K562 (cell line): Measurements from ENCODE around the gene SLC22A12. TPM values are rescaled to one million over a fixed set of nuclear protein-coding genes. Genes with fewer than 3 reads are reported as not detected.

ENCODE experiments used
- ATAC-seq: fragments of 200-7000 bp; cut with Tn5 transposase; 3 replicates; pipeline ENCODE4 v1.9.1; 2020; ENCODE audit warnings: moderate library complexity
- BruUV-seq: library from RNA; stranded (reverse); fragments of 400-500 nt; replicated peaks from 2 replicates; lab custom pipeline; 2021; lab: Mats Ljungman, UMichigan
- CTCF ChIA-PET: fragments of 300-600 bp; formaldehyde crosslinking; extraction: SDS; loops from one replicate; lab custom pipeline; 2021; ENCODE audit warnings: low intra/inter-chr PET ratio; lab: Yijun Ruan, JAX
- POLR2A ChIA-PET: fragments of 300-600, 350-650 bp; sonication (Branson Sonifier 250); formaldehyde crosslinking; extraction: SDS; loops from one replicate; lab custom pipeline; 2021; ENCODE audit warnings: antibody characterized with exemption, inconsistent platforms; lab: Yijun Ruan, JAX
- DNase-seq, 4 experiments: peaks; one replicate each; pipeline versions ENCODE4 v3.0.0 to v3.0.0-alpha.2; 2011 to 2018; ENCODE audit warnings: low spot score in 3 of 4, mixed read lengths in 3 of 4; ENCODE audit errors: extremely low read depth in 1 of 4
- FAIRE-seq: peaks from 2 replicates; lab custom pipeline; 2011; peaks lifted over from hg19 to GRCh38; lab: Jason Lieb, UNC
- H2AFZ ChIP-seq: 2 replicates; pipeline ENCODE4 v1.6.0; 2011; ENCODE audit warnings: low read depth, low read length, control low read depth, inconsistent platforms
- H3K27ac ChIP-seq: fragments of 200-600 bp; 3 replicates; pipeline ENCODE4 v1.8.0; 2011; ENCODE audit warnings: low read depth, mild to moderate bottlenecking, control low read depth, inconsistent platforms, low read length, moderate library complexity, mixed read lengths; ENCODE audit errors: extremely low read depth
- H3K27me3 ChIP-seq, 2 experiments: fragments of 300-600 bp in 1 of 2; 2 replicates in 1 of 2; 3 replicates in 1 of 2; pipeline versions ENCODE4 v1.6.0 to v1.8.0; 2011; ENCODE audit warnings: inconsistent platforms in 2 of 2, low read length in 2 of 2, mild to moderate bottlenecking in 1 of 2, mixed read lengths in 1 of 2, moderate library complexity in 1 of 2; ENCODE audit not compliant: control insufficient read depth in 2 of 2, insufficient read depth in 2 of 2
- H3K36me3 ChIP-seq: fragments of 300-600 bp; 3 replicates; pipeline ENCODE4 v1.8.0; 2011; ENCODE audit warnings: mild to moderate bottlenecking, low read length, inconsistent platforms; ENCODE audit not compliant: control insufficient read depth, insufficient read depth
- H3K4me1 ChIP-seq, 2 experiments: fragments of 200-600 bp in 1 of 2; replicated peaks in 1 of 2; 2 replicates in 1 of 2; 3 replicates in 1 of 2; pipeline versions ENCODE4 v1.5.1 to v1.8.0; 2011; ENCODE audit warnings: inconsistent platforms in 2 of 2, low read length in 2 of 2, mild to moderate bottlenecking in 1 of 2, mixed read lengths in 1 of 2, moderate library complexity in 1 of 2; ENCODE audit not compliant: control insufficient read depth in 2 of 2, insufficient read depth in 2 of 2
- H3K4me2 ChIP-seq: 2 replicates; pipeline ENCODE4 v1.6.1; 2011; ENCODE audit warnings: low read length, control low read depth, inconsistent platforms, mixed read lengths; ENCODE audit not compliant: insufficient read depth
- H3K4me3 ChIP-seq: fragments of 200-600 bp; sonication (generic), shearing (Covaris generic); 2 replicates; pipeline ENCODE4 v1.5.1; 2016; ENCODE audit warnings: control low read depth, inconsistent platforms
- H3K79me2 ChIP-seq: fragments of 200-600 bp; 3 replicates; pipeline ENCODE4 v1.8.0; 2011; ENCODE audit warnings: low read length, inconsistent platforms; ENCODE audit not compliant: control insufficient read depth, insufficient read depth
- H3K9ac ChIP-seq, 2 experiments: 2 replicates each; pipeline versions ENCODE4 v1.6.0 to v1.6.1; 2011; ENCODE audit warnings: low read depth in 2 of 2, low read length in 2 of 2, control low read depth in 1 of 2, inconsistent platforms in 1 of 2, mild to moderate bottlenecking in 1 of 2, mixed read lengths in 1 of 2; ENCODE audit not compliant: insufficient read depth in 1 of 2
- H3K9me1 ChIP-seq: one replicate; pipeline ENCODE4 v1.6.0; 2011; ENCODE audit warnings: inconsistent platforms, mild to moderate bottlenecking, low read length, moderate library complexity; ENCODE audit not compliant: control insufficient read depth, insufficient read depth
- H3K9me3 ChIP-seq: replicated peaks from 2 replicates; pipeline ENCODE4 v1.5.1; 2011; ENCODE audit warnings: low read depth, low read length, inconsistent platforms; ENCODE audit not compliant: control insufficient read depth, insufficient read depth
- H4K20me1 ChIP-seq: replicated peaks from 2 replicates; pipeline ENCODE4 v1.6.1; 2011; ENCODE audit warnings: low read length, inconsistent platforms, mixed read lengths; ENCODE audit not compliant: control insufficient read depth, insufficient read depth
- ARID2 ChIP-seq: fragments of 450-650 bp; IDR thresholded peaks from 2 replicates; pipeline ENCODE4 v1.6.1; 2017; ENCODE audit warnings: antibody characterized with exemption, mild to moderate bottlenecking
- DDX20 ChIP-seq: fragments of 450-650 bp; IDR thresholded peaks from 2 replicates; pipeline ENCODE4 v1.6.1; 2016; ENCODE audit warnings: missing genetic modification characterization, low read depth, mild to moderate bottlenecking, missing compliant biosample characterization, moderate library complexity
- KAT8 ChIP-seq: fragments of 450-650 bp; IDR thresholded peaks from 2 replicates; pipeline ENCODE4 v1.6.1; 2016; ENCODE audit warnings: low read depth, mild to moderate bottlenecking
- MAFF ChIP-seq: IDR thresholded peaks from 2 replicates; pipeline ENCODE4 v1.6.1; 2012; ENCODE audit warnings: low read length, improper control_type of control experiment
- RAD21 ChIP-seq, 2 experiments: fragments of 250-450 bp in 1 of 2; fragments of 450-650 bp in 1 of 2; sonication (Bioruptor Pico) in 1 of 2; formaldehyde crosslinking in 1 of 2; IDR thresholded peaks in 1 of 2; conservative IDR thresholded peaks in 1 of 2; 2 replicates each; pipeline versions ENCODE4 v1.4.0 to v1.8.0; 2020 to 2022; ENCODE audit warnings: mild to moderate bottlenecking in 2 of 2, moderate library complexity in 1 of 2
- RBBP5 ChIP-seq: fragments of 200-600 bp; sonication (generic); IDR thresholded peaks from 2 replicates; pipeline ENCODE4 v1.6.1; 2012; ENCODE audit warnings: borderline replicate concordance, mild to moderate bottlenecking, low read length, control low read depth, inconsistent platforms; ENCODE audit not compliant: insufficient read depth, poor library complexity, severe bottlenecking
- RBM22 ChIP-seq: fragments of 200-400 bp; formaldehyde crosslinking; IDR thresholded peaks from 2 replicates; pipeline ENCODE4 v1.6.1; 2018; ENCODE audit warnings: low read length, low read depth; ENCODE audit not compliant: poor library complexity, severe bottlenecking
- RFX1 ChIP-seq: fragments of 450-650 bp; IDR thresholded peaks from 2 replicates; pipeline ENCODE4 v1.6.1; 2016; ENCODE audit warnings: mild to moderate bottlenecking, moderate library complexity
- TCF3 ChIP-seq: sonication (generic); formaldehyde crosslinking; IDR thresholded peaks from 2 replicates; pipeline ENCODE4 v1.4.0; 2020; ENCODE audit warnings: mild to moderate bottlenecking, missing genetic modification reagents
- TGIF2 ChIP-seq: sonication (generic); formaldehyde crosslinking; IDR thresholded peaks from 2 replicates; pipeline ENCODE4 v1.8.1; 2022; ENCODE audit warnings: mild to moderate bottlenecking, missing genetic modification reagents, moderate library complexity
- ZEB2 ChIP-seq: fragments of 450-650 bp; IDR thresholded peaks from 2 replicates; pipeline ENCODE4 v1.6.1; 2016
- ZFP91 ChIP-seq: sonication (generic); formaldehyde crosslinking; IDR thresholded peaks from 2 replicates; pipeline ENCODE4 v1.8.0; 2022; ENCODE audit warnings: mild to moderate bottlenecking, missing genetic modification reagents
- ZNF324 ChIP-seq: fragments of 250-450 bp; sonication (Bioruptor Pico); IDR thresholded peaks from 2 replicates; pipeline ENCODE4 v1.4.0; 2020; ENCODE audit warnings: mild to moderate bottlenecking
- WGBS: fragments of 100-300 bp; shearing (Covaris generic); methylation state at CpG from one replicate; pipeline ENCODE4 v1.1.6; 2016; ENCODE audit warnings: low coverage, mixed read lengths; ENCODE audit not compliant: insufficient coverage; ENCODE audit errors: missing lambda C conversion rate; 5-methylcytosine and 5-hydroxymethylcytosine counted together
- in situ Hi-C: fragments of 300-500 bp; cut with MboI; formaldehyde crosslinking; loops from 4 replicates; pipeline ENCODE4 v1.15.0; 2018; ENCODE audit warnings: inconsistent platforms, mixed read lengths
- intact Hi-C: fragments of 100-400 bp; cut with micrococcal nuclease; formaldehyde crosslinking; loops from 2 replicates; pipeline ENCODE4 v1.14.2; 2022
- polyA plus RNA-seq, 8 experiments: library from polyadenylated mRNA; depleted of rRNA in 4 of 8; stranded (reverse) in 5 of 8; unstranded in 3 of 8; fragments of >200 nt; fragmentation: Nextera tagmentation in 2 of 8; fragmentation: Illumina TruSeq in 1 of 8; extraction: Ambion mirVana in 2 of 8; extraction: Trizol in 1 of 8; gene quantifications; 2 replicates each; pipeline versions ENCODE4 v1.2.1 to v1.2.3, GENCODE V29; 2011 to 2014; ENCODE audit warnings: inconsistent platforms in 1 of 8, missing spikeins in 1 of 8
- total RNA-seq, 7 experiments: library from RNA; depleted of rRNA in 6 of 7; stranded (reverse); fragments of >200 nt in 6 of 7; fragmentation: Illumina TruSeq in 2 of 7; extraction: Trizol in 2 of 7; gene quantifications; 2 replicates each; pipeline versions ENCODE4 v1.2.1 to v1.2.3, GENCODE V29; 2011 to 2021; ENCODE audit warnings: low replicate concordance in 1 of 7
- TF ChIP-seq, protein P1 (sequence below): IDR thresholded peaks from 3 replicates; pipeline ENCODE4 v1.6.1; 2011; ENCODE audit warnings: borderline replicate concordance, mild to moderate bottlenecking, moderate library complexity; ENCODE audit not compliant: insufficient read length; ENCODE audit errors: extremely low read depth
- TF ChIP-seq, protein P2 (sequence below): sonication (generic); formaldehyde crosslinking; IDR thresholded peaks from 2 replicates; pipeline ENCODE4 v1.8.1; 2022; ENCODE audit warnings: missing genetic modification reagents
- TF ChIP-seq, protein P3 (sequence below): IDR thresholded peaks from 2 replicates; pipeline ENCODE4 v1.6.1; 2011; ENCODE audit not compliant: insufficient read length; ENCODE audit errors: extremely low read depth

Gene SLC22A12
- total and polyA plus RNA-seq, 9 of the 15 experiments (the other 6 are each of a cell fraction or from before 2014, with no cell fraction given): not detected

GRCh38 chr11:64563966-64564365 is 27.1 kb upstream of the SLC22A12 start:
- POLR2A ChIA-PET: interaction anchor here (1.0 to 1.2 kb wide), 3 partner anchors 10 to 125 kb away, joined by 3 to 6 read pairs (median 3); no protein-coding TSS in a partner anchor
- no peak overlapping the region for H3K9ac ChIP-seq

More at GRCh38 chr11:64563966-64564365, 27.1 kb upstream of the SLC22A12 start:
- FAIRE-seq (no peak), DNase-seq (no peak), ATAC-seq (no peak)
- Histone ChIP-seq H3K4me2 (no peak overlapping the region), H4K20me1 (peaks cover 9% of the 10 kb centered on the region; the same call in 1 of the 2 replicates), H3K4me3 (no peak overlapping the region), H3K4me1 (peaks cover 0 to 43% of the 10 kb centered on the region in 2 experiments; a peak in 2 of 5 replicates), H3K79me2 (no peaks in the 10 kb centered on the region), H3K9me1 (no peaks in the 10 kb centered on the region), H3K9me3 (no peaks in the 10 kb centered on the region), H3K27ac (no peak overlapping the region), H3K27me3 (peaks cover 14 to 63% of the 10 kb centered on the region in 2 experiments; a peak in 4 of 5 replicates), H3K36me3 (no peaks in the 10 kb centered on the region), H2AFZ (no peak overlapping the region)
- intact Hi-C loops (no loop called here), in situ Hi-C loops (no loop called here)
- WGBS: 12% methylated on average over 11 of the region's 12 CpGs
- CTCF ChIA-PET: no interaction called here
- TF ChIP-seq, protein P1, sequence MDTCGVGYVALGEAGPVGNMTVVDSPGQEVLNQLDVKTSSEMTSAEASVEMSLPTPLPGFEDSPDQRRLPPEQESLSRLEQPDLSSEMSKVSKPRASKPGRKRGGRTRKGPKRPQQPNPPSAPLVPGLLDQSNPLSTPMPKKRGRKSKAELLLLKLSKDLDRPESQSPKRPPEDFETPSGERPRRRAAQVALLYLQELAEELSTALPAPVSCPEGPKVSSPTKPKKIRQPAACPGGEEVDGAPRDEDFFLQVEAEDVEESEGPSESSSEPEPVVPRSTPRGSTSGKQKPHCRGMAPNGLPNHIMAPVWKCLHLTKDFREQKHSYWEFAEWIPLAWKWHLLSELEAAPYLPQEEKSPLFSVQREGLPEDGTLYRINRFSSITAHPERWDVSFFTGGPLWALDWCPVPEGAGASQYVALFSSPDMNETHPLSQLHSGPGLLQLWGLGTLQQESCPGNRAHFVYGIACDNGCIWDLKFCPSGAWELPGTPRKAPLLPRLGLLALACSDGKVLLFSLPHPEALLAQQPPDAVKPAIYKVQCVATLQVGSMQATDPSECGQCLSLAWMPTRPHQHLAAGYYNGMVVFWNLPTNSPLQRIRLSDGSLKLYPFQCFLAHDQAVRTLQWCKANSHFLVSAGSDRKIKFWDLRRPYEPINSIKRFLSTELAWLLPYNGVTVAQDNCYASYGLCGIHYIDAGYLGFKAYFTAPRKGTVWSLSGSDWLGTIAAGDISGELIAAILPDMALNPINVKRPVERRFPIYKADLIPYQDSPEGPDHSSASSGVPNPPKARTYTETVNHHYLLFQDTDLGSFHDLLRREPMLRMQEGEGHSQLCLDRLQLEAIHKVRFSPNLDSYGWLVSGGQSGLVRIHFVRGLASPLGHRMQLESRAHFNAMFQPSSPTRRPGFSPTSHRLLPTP: no peak
- TF ChIP-seq ZFP91 (no peak), ARID2 (no peak), RFX1 (no peak), MAFF (no peak), RBBP5 (no peak), RBM22 (no peak), TGIF2 (CRISPR knock-in tag) (no peak), KAT8 (no peak), ZNF324 (CRISPR knock-in tag) (no peak), TCF3 (CRISPR knock-in tag) (no peak), ZEB2 (no peak), DDX20 (tag) (no peak), RAD21 (CRISPR knock-in tag; conservative IDR thresholded peaks at IDR 0.05 in 1 of 2, IDR thresholded peaks at IDR 0.05 in 1 of 2) (no peak)
- TF ChIP-seq, protein P2, sequence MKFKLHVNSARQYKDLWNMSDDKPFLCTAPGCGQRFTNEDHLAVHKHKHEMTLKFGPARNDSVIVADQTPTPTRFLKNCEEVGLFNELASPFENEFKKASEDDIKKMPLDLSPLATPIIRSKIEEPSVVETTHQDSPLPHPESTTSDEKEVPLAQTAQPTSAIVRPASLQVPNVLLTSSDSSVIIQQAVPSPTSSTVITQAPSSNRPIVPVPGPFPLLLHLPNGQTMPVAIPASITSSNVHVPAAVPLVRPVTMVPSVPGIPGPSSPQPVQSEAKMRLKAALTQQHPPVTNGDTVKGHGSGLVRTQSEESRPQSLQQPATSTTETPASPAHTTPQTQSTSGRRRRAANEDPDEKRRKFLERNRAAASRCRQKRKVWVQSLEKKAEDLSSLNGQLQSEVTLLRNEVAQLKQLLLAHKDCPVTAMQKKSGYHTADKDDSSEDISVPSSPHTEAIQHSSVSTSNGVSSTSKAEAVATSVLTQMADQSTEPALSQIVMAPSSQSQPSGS (CRISPR knock-in tag): no peak
- TF ChIP-seq, protein P3, sequence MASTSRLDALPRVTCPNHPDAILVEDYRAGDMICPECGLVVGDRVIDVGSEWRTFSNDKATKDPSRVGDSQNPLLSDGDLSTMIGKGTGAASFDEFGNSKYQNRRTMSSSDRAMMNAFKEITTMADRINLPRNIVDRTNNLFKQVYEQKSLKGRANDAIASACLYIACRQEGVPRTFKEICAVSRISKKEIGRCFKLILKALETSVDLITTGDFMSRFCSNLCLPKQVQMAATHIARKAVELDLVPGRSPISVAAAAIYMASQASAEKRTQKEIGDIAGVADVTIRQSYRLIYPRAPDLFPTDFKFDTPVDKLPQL: no peak
- no TSS peak for BruUV-seq
